Activated CD8-positive, alpha-beta T cell treated with anti-CD3 and anti-CD28 coated beads for 36 hours (primary cell): Measurements from ENCODE around the gene HLF. TPM values are rescaled to one million over a fixed set of nuclear protein-coding genes. Genes with fewer than 3 reads are reported as not detected.

Source experiments
- ATAC-seq: fragments of 200-7000 bp; cut with Tn5 transposase; one replicate; pipeline ENCODE4 v1.10.0; 2021; ENCODE audit warnings: mild to moderate bottlenecking, moderate library complexity
- CTCF ChIA-PET: fragments of 350-600 bp; sonication (Branson Sonifier 250); formaldehyde crosslinking; loops from one replicate; lab custom pipeline; 2021; ENCODE audit warnings: antibody characterized with exemption; lab: Charles Lee
- POLR2A ChIA-PET: fragments of 350-600 bp; sonication (Branson Sonifier 250); formaldehyde crosslinking; loops from one replicate; lab custom pipeline; 2021; ENCODE audit warnings: antibody characterized with exemption; lab: Charles Lee
- DNase-seq: peaks from one replicate; pipeline ENCODE4 v3.0.0-alpha.2; 2020
- H3K27ac Mint-ChIP-seq: one replicate; pipeline ENCODE4 v1.8.0; 2021; ENCODE audit warnings: mild to moderate bottlenecking, mixed read lengths
- H3K27me3 Mint-ChIP-seq: one replicate; pipeline ENCODE4 v1.8.0; 2021; ENCODE audit warnings: mixed read lengths
- H3K36me3 Mint-ChIP-seq: one replicate; pipeline ENCODE4 v1.8.0; 2021; ENCODE audit warnings: low read depth, mixed read lengths
- H3K4me1 Mint-ChIP-seq: one replicate; pipeline ENCODE4 v1.8.0; 2021; ENCODE audit warnings: low read depth, mixed read lengths
- H3K4me3 Mint-ChIP-seq: one replicate; pipeline ENCODE4 v1.8.0; 2021; ENCODE audit warnings: mild to moderate bottlenecking, moderate library complexity, mixed read lengths
- H3K9me3 Mint-ChIP-seq: one replicate; pipeline ENCODE4 v1.8.0; 2021; ENCODE audit warnings: mixed read lengths
- intact Hi-C: fragments of 100-400 bp; cut with micrococcal nuclease; formaldehyde crosslinking; loops from one replicate; pipeline ENCODE4 v1.10.0; 2022
- total RNA-seq, 2 experiments: library from RNA; stranded (reverse); gene quantifications; one replicate each; pipeline ENCODE4 v1.2.3, GENCODE V29; 2021
- TF ChIP-seq, protein P1 (sequence below): fragments of 200-600 bp; IDR thresholded peaks from one replicate; pipeline ENCODE4 v1.8.0; 2022; ENCODE audit warnings: antibody characterized with exemption, mild to moderate bottlenecking

HLF gene
- total RNA-seq, 2 experiments from 2014 or later, result 0.25 to 0.72 TPM

DNA sequence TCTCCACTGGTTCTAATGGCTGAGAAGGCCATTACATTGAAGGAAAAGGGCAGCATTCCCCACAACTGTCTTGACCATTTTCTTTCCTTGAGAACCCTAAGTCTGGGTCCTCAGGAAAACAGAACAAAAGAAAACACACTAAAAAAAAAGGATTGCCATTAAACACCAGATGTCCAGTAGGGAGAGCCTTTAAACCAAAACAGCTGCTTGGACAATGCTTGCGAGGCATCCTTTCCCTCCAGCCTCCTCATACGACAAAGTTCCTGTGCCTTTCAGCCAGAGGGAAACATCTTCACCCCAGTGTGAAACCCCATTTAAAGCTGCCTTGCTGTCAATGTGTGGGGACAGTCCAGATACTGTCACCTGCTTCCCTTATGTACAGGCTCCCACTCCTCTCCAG is 82.6 kb downstream of the HLF start:
- POLR2A ChIA-PET, result interaction anchor here (0.9 to 1.1 kb wide), 2 partner anchors 109 to 379 kb away, joined by 3 read pairs; partner anchors contain the start of genes COX11 and STXBP4
- DNase-seq (no peak), ATAC-seq (no peak)
- Mint-ChIP-seq H3K9me3 (peaks cover 5% of the 10 kb centered on the region), H3K4me3 (no peak overlapping the region), H3K27me3 (peaks cover 4% of the 10 kb centered on the region), H3K27ac (no peak overlapping the region), H3K36me3 (no peaks in the 10 kb centered on the region), H3K4me1 (peaks cover 21% of the 10 kb centered on the region)
- intact Hi-C loops, result loop anchor here (5.0 kb wide), 2 partner anchors 45 to 355 kb away; no protein-coding TSS in a partner anchor
- CTCF ChIA-PET, result interaction anchor here (1.1 to 4.4 kb wide), 12 partner anchors 10 to 355 kb away, joined by 3 to 46 read pairs (median 8); no protein-coding TSS in a partner anchor
- TF ChIP-seq, protein P1, sequence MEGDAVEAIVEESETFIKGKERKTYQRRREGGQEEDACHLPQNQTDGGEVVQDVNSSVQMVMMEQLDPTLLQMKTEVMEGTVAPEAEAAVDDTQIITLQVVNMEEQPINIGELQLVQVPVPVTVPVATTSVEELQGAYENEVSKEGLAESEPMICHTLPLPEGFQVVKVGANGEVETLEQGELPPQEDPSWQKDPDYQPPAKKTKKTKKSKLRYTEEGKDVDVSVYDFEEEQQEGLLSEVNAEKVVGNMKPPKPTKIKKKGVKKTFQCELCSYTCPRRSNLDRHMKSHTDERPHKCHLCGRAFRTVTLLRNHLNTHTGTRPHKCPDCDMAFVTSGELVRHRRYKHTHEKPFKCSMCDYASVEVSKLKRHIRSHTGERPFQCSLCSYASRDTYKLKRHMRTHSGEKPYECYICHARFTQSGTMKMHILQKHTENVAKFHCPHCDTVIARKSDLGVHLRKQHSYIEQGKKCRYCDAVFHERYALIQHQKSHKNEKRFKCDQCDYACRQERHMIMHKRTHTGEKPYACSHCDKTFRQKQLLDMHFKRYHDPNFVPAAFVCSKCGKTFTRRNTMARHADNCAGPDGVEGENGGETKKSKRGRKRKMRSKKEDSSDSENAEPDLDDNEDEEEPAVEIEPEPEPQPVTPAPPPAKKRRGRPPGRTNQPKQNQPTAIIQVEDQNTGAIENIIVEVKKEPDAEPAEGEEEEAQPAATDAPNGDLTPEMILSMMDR, result no peak

DNA sequence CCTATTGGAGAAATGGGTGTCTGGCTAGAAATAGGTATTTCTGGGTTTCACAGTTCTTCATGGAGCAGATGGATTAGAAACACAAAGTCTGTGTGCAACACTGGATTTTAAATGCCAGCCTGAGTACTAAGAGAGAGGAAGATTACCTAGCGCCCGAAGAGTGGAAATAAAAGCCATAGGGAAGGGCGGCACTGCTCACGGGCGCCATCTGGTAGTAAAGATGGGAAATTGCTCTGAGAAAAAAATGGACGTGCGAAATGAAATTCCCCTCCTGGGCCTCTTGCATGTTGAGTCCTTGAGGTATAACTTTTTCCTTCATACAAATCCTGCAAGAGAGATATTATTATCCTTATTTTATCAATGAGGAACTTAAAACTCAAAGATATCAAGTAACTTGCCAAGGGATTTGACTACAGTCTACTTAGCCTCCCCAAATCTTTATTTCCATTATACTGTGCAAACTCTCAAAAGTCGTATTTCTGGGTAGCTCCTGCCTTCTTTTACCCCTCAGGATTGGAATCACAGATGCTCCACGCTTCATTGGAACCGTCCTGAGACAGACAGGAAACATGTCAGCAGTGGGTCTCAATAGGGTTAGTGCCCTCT is 84.1 kb downstream of the HLF start:
- Mint-ChIP-seq H3K4me1 (peaks cover 15% of the 10 kb centered on the region), H3K4me3 (no peak overlapping the region), H3K9me3 (peaks cover 5% of the 10 kb centered on the region), H3K36me3 (no peaks in the 10 kb centered on the region), H3K27ac (no peak overlapping the region), H3K27me3 (peaks cover 4% of the 10 kb centered on the region)
- DNase-seq, result peak; percentile 48
- CTCF ChIA-PET, result interaction anchor here (0.6 to 4.4 kb wide), 18 partner anchors 8 to 376 kb away, joined by 3 to 46 read pairs (median 8); no protein-coding TSS in a partner anchor
- TF ChIP-seq, protein P1, result peak; percentile 88
- intact Hi-C loops, result loop anchor here (5.0 kb wide), 2 partner anchors 47 to 357 kb away; no protein-coding TSS in a partner anchor
- no peak for ATAC-seq
- POLR2A ChIA-PET, result no interaction called here

- Mint-ChIP-seq H3K36me3 (no peaks in the 10 kb centered on the region), H3K4me3 (no peak overlapping the region), H3K27ac (no peak overlapping the region), H3K27me3 (peaks cover 6% of the 10 kb centered on the region), H3K9me3 (peaks cover 3% of the 10 kb centered on the region), H3K4me1 (peaks cover 6% of the 10 kb centered on the region)
- DNase-seq, result no peak
- intact Hi-C loops, result no loop called here
- ChIA-PET POLR2A (no interaction called here), CTCF (interaction anchor here (1.2 to 1.9 kb wide), 2 partner anchors 14 to 164 kb away, joined by 4 to 6 read pairs; no protein-coding TSS in a partner anchor)
- ATAC-seq, result no peak
- TF ChIP-seq, protein P1, result no peak
Measured at GRCh38 chr17:55350825-55351205, 86.1 kb downstream of the HLF start.

- POLR2A ChIA-PET, result interaction anchor here (0.7 kb wide), 1 partner anchor 33 kb away, joined by 3 read pairs; no protein-coding TSS in a partner anchor
- no peaks in the 10 kb centered on the region for H3K36me3 Mint-ChIP-seq
- peaks cover 6% of the 10 kb centered on the region for H3K4me1 Mint-ChIP-seq
- ATAC-seq, result no peak
- TF ChIP-seq, protein P1, result no peak
- intact Hi-C loops, result no loop called here
- CTCF ChIA-PET, result interaction anchor here (1.2 to 1.9 kb wide), 2 partner anchors 14 to 163 kb away, joined by 4 to 6 read pairs; no protein-coding TSS in a partner anchor
- H3K27ac Mint-ChIP-seq, result no peak overlapping the region
- H3K27me3 Mint-ChIP-seq, result peaks cover 6% of the 10 kb centered on the region
- H3K9me3 Mint-ChIP-seq, result peaks cover 3% of the 10 kb centered on the region
- no peak for DNase-seq
- H3K4me3 Mint-ChIP-seq, result no peak overlapping the region
Measured at GRCh38 chr17:55351226-55351625, 86.5 kb downstream of the HLF start.

GRCh38 chr17:55354010-55354409 is 89.2 kb downstream of the HLF start:
- no peak for DNase-seq
- ChIA-PET CTCF (interaction anchor here (1.2 to 5.7 kb wide), 7 partner anchors 9 to 380 kb away, joined by 3 to 57 read pairs (median 6); partner anchors contain the start of gene SMIM36), POLR2A (no interaction called here)
- H3K36me3 Mint-ChIP-seq, result no peaks in the 10 kb centered on the region
- H3K9me3 Mint-ChIP-seq, result no peaks in the 10 kb centered on the region
- H3K4me3 Mint-ChIP-seq, result no peak overlapping the region
- no peak overlapping the region for H3K27ac Mint-ChIP-seq
- TF ChIP-seq, protein P1, result no peak
- ATAC-seq, result no peak
- peaks cover 3% of the 10 kb centered on the region for H3K4me1 Mint-ChIP-seq
- H3K27me3 Mint-ChIP-seq, result peaks cover 6% of the 10 kb centered on the region
- intact Hi-C loops, result no loop called here
